ENCODE data around the gene SUSD6. TPM values are rescaled to one million over a fixed set of nuclear protein-coding genes. Genes with fewer than 3 reads are reported as not detected.

Gene SUSD6
- total RNA-seq, 3 donors from 2014 or later (not counting 1 experiment from before 2014, with no cell fraction given), result 119 to 144 (median 140) TPM

DNA sequence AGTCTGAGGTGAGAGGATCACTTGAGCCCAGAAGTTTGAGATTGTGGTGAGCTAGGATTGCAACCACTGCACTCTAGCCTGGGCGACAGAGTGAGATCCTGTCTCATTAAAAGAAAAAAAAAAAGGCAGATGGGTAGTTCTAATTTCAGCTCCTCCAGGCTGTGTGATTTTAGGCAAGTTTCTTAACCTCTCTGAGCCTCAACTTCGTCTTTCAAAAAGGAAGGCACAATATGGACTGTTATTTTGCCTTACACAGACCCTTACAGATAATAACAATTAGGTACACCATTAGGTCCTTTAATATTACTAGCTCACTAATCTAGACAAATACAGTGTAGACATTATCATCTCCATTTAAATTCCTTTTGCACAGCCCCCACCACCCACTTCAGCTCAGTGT is 31.9 kb upstream of the SUSD6 start:
- DNase-seq (no peak), ATAC-seq (no peak)
- Mint-ChIP-seq H3K4me3 (no peak overlapping the region), H3K9me3 (no peaks in the 10 kb centered on the region), H3K4me1 (peaks cover 4% of the 10 kb centered on the region in 2 donors), H3K36me3 (no peaks in the 10 kb centered on the region), H3K27me3 (ENCODE audit: low read depth in 2 of 2) (peaks cover 20 to 21% of the 10 kb centered on the region in 2 donors), H3K27ac (no peak overlapping the region)
- Histone ChIP-seq H3K9me3 (ENCODE audit: control insufficient read depth, insufficient read depth, low read length) (no peaks in the 10 kb centered on the region), H3K27ac (ENCODE audit: low read length) (no peak overlapping the region), H3K27me3 (ENCODE audit: control insufficient read depth, insufficient read depth, low read length) (peaks cover 4% of the 10 kb centered on the region), H3K4me1 (ENCODE audit: control insufficient read depth, insufficient read depth, low read length) (peaks cover 2% of the 10 kb centered on the region), H3K36me3 (ENCODE audit: control insufficient read depth, insufficient read depth, low read length) (no peaks in the 10 kb centered on the region), H3K4me3 (ENCODE audit: low read length) (no peak overlapping the region)
- TF ChIP-seq, protein P1, sequence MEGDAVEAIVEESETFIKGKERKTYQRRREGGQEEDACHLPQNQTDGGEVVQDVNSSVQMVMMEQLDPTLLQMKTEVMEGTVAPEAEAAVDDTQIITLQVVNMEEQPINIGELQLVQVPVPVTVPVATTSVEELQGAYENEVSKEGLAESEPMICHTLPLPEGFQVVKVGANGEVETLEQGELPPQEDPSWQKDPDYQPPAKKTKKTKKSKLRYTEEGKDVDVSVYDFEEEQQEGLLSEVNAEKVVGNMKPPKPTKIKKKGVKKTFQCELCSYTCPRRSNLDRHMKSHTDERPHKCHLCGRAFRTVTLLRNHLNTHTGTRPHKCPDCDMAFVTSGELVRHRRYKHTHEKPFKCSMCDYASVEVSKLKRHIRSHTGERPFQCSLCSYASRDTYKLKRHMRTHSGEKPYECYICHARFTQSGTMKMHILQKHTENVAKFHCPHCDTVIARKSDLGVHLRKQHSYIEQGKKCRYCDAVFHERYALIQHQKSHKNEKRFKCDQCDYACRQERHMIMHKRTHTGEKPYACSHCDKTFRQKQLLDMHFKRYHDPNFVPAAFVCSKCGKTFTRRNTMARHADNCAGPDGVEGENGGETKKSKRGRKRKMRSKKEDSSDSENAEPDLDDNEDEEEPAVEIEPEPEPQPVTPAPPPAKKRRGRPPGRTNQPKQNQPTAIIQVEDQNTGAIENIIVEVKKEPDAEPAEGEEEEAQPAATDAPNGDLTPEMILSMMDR (IDR thresholded peaks at IDR 0.05), result no peak
- intact Hi-C loops (cut with micrococcal nuclease), result no loop called here
- WGBS (ENCODE audit: insufficient coverage), result 76% methylated on average over 2 of the region's 2 CpGs

DNA sequence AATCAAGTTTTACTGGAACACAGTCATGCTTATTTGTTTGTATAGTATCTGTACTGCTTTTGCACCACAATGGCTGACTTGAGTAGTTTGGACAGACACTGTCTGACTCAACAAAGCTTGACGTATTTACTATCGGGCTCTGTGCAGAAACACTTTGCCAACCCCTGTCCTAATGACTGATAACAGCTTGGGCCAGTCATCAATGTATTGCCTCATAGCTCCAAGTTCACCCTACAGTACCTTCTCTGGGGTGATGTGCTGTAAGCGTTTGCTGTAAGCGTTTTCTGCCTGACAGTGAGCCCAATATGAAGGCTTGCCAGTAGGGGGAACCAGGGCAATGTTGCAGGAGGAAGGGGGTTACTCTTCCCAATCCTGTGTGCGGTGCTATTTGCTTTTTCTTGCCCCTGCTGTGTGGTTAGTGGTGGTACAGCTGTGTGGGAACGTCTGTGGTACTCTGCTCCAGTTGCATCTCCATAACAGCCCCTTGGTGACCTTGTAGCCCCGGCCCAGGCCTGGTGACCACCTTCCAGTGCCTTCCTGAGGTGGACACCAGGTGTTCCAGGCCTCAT is 31.3 kb upstream of the SUSD6 start:
- peaks cover 16 to 17% of the 10 kb centered on the region in 2 donors for H3K27me3 Mint-ChIP-seq (ENCODE audit: low read depth in 2 of 2)
- intact Hi-C loops (cut with micrococcal nuclease), result loop anchor here (10.0 kb wide), 1 partner anchor 445 kb away; no protein-coding TSS in a partner anchor
- H3K4me1 Mint-ChIP-seq, result peaks cover 4% of the 10 kb centered on the region in 2 donors
- no peaks in the 10 kb centered on the region for H3K9me3 Mint-ChIP-seq
- TF ChIP-seq, protein P1 (IDR thresholded peaks at IDR 0.05), result no peak
- DNase-seq (no peak), ATAC-seq (no peak)
- no peaks in the 10 kb centered on the region for H3K36me3 Mint-ChIP-seq
- no peak overlapping the region for H3K27ac Mint-ChIP-seq
- peaks cover 2% of the 10 kb centered on the region for H3K27me3 ChIP-seq (ENCODE audit: control insufficient read depth, insufficient read depth, low read length)
- no peaks in the 10 kb centered on the region for H3K36me3 ChIP-seq (ENCODE audit: control insufficient read depth, insufficient read depth, low read length)
- no peak overlapping the region for H3K4me3 Mint-ChIP-seq
- no peak overlapping the region for H3K4me3 ChIP-seq (ENCODE audit: low read length)
- H3K9me3 ChIP-seq (ENCODE audit: control insufficient read depth, insufficient read depth, low read length), result no peaks in the 10 kb centered on the region
- no peaks in the 10 kb centered on the region for H3K4me1 ChIP-seq (ENCODE audit: control insufficient read depth, insufficient read depth, low read length)
- 51% methylated on average over 7 of the region's 7 CpGs for WGBS (ENCODE audit: insufficient coverage)
- H3K27ac ChIP-seq (ENCODE audit: low read length), result no peak overlapping the region

DNA sequence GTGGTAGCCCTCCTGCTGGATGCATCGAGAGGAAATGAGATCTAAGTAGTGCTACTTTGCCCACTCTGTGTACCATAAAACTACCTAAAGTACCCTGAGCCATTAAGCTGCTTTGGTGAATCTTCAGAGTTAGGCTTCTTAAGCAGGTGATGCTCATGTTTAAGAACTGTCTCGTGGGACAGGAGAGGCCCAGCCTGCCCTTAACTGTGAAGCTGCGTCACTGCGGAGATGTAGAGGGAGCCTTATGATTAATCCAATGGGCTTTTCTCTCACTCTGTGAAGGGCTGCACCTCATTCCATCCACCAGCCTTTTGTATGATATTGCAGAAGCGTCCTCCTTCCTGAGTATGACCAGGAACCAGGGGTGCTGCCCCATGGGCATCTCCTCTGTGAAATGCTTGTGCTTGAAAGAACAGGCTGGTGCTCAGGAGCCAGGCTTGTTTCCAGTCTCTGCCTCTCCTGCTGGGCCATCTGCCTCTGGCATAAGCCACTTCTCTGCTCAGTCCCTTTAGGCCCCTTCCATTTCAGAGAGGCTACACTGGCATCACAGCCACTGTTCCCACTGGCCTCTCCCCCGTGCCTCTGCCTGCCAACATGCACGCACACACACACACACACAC is 30.0 kb upstream of the SUSD6 start:
- no peak overlapping the region for H3K27ac Mint-ChIP-seq
- 90% methylated on average over 7 of the region's 7 CpGs for whole genome bisulfite sequencing (ENCODE audit: insufficient coverage)

More for the DNA sequence above, 30.0 kb upstream of the SUSD6 start:
- DNase-seq, result no peak
- Mint-ChIP-seq H3K4me1 (peaks cover 5 to 6% of the 10 kb centered on the region in 2 donors), H3K9me3 (no peaks in the 10 kb centered on the region), H3K36me3 (no peaks in the 10 kb centered on the region), H3K27me3 (ENCODE audit: low read depth in 2 of 2) (peaks cover 4 to 7% of the 10 kb centered on the region in 2 donors), H3K4me3 (no peak overlapping the region)
- Histone ChIP-seq H3K9me3 (ENCODE audit: control insufficient read depth, insufficient read depth, low read length) (no peaks in the 10 kb centered on the region), H3K27ac (ENCODE audit: low read length) (no peak overlapping the region), H3K27me3 (ENCODE audit: control insufficient read depth, insufficient read depth, low read length) (no peaks in the 10 kb centered on the region), H3K4me1 (ENCODE audit: control insufficient read depth, insufficient read depth, low read length) (no peaks in the 10 kb centered on the region), H3K4me3 (ENCODE audit: low read length) (no peak overlapping the region), H3K36me3 (ENCODE audit: control insufficient read depth, insufficient read depth, low read length) (no peaks in the 10 kb centered on the region)
- no peak for ATAC-seq
- TF ChIP-seq, protein P1 (IDR thresholded peaks at IDR 0.05), result no peak
- intact Hi-C loops (cut with micrococcal nuclease), result loop anchor here (10.0 kb wide), 1 partner anchor 443 kb away; no protein-coding TSS in a partner anchor
